ENCODE measurements around the gene BCORL1.

GRCh38 chrX:129958814-129959492 is 23.5 kb upstream of the BCORL1 start:
- TF ChIP-seq CTCF (IDR thresholded peaks at IDR 0.05; ENCODE audit: extremely low read depth in 1 of 2, insufficient read depth in 1 of 2, low read depth in 1 of 2, low read length in 2 of 2) = no peak
- no peak for TF ChIP-seq POLR2A (IDR thresholded peaks at IDR 0.05; ENCODE audit: low read depth, low read length)
- no peak for TF ChIP-seq MAX (IDR thresholded peaks at IDR 0.05; ENCODE audit: insufficient read depth, insufficient read length)
- no peak for TF ChIP-seq MYC (IDR thresholded peaks at IDR 0.05; ENCODE audit: low read depth, low read length)
- no peak for TF ChIP-seq JUN (IDR thresholded peaks at IDR 0.05; ENCODE audit: borderline replicate concordance, insufficient read depth, insufficient read length, low read depth)
- no peak for TF ChIP-seq EZH2 (IDR thresholded peaks at IDR 0.05; ENCODE audit: borderline replicate concordance, low read depth, low read length, severe bottlenecking)
- TF ChIP-seq POLR2AphosphoS5 (IDR thresholded peaks at IDR 0.05; ENCODE audit: insufficient read depth, low read depth, low read length) = no peak
- TF ChIP-seq FOS (IDR thresholded peaks at IDR 0.05; ENCODE audit: borderline replicate concordance, insufficient read depth, low read length) = no peak

Data from endothelial cell of umbilical vein (primary cell).